Keratinocyte (primary cell): ENCODE measurements around the gene MX2. TPM values are rescaled to one million over a fixed set of nuclear protein-coding genes. Genes with fewer than 3 reads are reported as not detected.

Source experiments
- DNase-seq: peaks from one replicate; pipeline ENCODE4 v3.0.0-alpha.2; 2011; ENCODE audit warnings: low read depth, missing footprints, low spot score
- FAIRE-seq: peaks from 2 replicates; lab custom pipeline; 2011; peaks lifted over from hg19 to GRCh38; lab: Jason Lieb, UNC
- H2AFZ ChIP-seq: 2 replicates; pipeline ENCODE4 v1.6.0; 2012; ENCODE audit warnings: low read length, control low read depth, inconsistent platforms; ENCODE audit not compliant: control insufficient read depth
- H3K27ac ChIP-seq: 2 replicates; pipeline ENCODE4 v1.5.1; 2011; ENCODE audit warnings: low read length; ENCODE audit not compliant: control insufficient read depth, insufficient read depth
- H3K27me3 ChIP-seq: 3 replicates; pipeline ENCODE4 v1.6.0; 2011; ENCODE audit warnings: low read length; ENCODE audit not compliant: control insufficient read depth, insufficient read depth; ENCODE audit errors: extremely low read depth
- H3K36me3 ChIP-seq, 2 experiments: 2 replicates in 1 of 2; 3 replicates in 1 of 2; pipeline ENCODE4 v1.5.1; 2011; ENCODE audit warnings: low read length in 2 of 2, mild to moderate bottlenecking in 1 of 2; ENCODE audit not compliant: control insufficient read depth in 2 of 2, insufficient read depth in 2 of 2; ENCODE audit errors: extremely low read depth in 1 of 2
- H3K4me1 ChIP-seq: 3 replicates; pipeline ENCODE4 v1.5.1; 2011; ENCODE audit warnings: low read length; ENCODE audit not compliant: control insufficient read depth, insufficient read depth; ENCODE audit errors: extremely low read depth
- H3K4me2 ChIP-seq: 3 replicates; pipeline ENCODE4 v1.6.0; 2011; ENCODE audit warnings: low read depth, low read length; ENCODE audit not compliant: control insufficient read depth, insufficient read depth; ENCODE audit errors: extremely low read depth
- H3K4me3 ChIP-seq, 3 experiments: fragments of 200-600 bp in 1 of 3; sonication (generic) in 1 of 3; 2 replicates in 2 of 3; 3 replicates in 1 of 3; pipeline ENCODE4 v1.5.1; 2011 to 2016; ENCODE audit warnings: low read length in 3 of 3, mild to moderate bottlenecking in 3 of 3, control low read depth in 2 of 3, inconsistent platforms in 1 of 3, low read depth in 1 of 3, mixed read lengths in 1 of 3, mixed run types in 1 of 3, moderate library complexity in 1 of 3; ENCODE audit not compliant: control insufficient read depth in 2 of 3, insufficient read depth in 2 of 3; ENCODE audit errors: extremely low read depth in 1 of 3
- H3K79me2 ChIP-seq: 2 replicates; pipeline ENCODE4 v1.6.0; 2012; ENCODE audit warnings: low read length; ENCODE audit not compliant: control insufficient read depth, insufficient read depth
- H3K9ac ChIP-seq: 3 replicates; pipeline ENCODE4 v1.6.0; 2011; ENCODE audit warnings: low read length; ENCODE audit not compliant: control insufficient read depth, insufficient read depth; ENCODE audit errors: extremely low read depth
- H3K9me1 ChIP-seq: 3 replicates; pipeline ENCODE4 v1.6.0; 2011; ENCODE audit warnings: low read length; ENCODE audit not compliant: control insufficient read depth, insufficient read depth; ENCODE audit errors: extremely low read depth
- H3K9me3 ChIP-seq: 2 replicates; pipeline ENCODE4 v1.5.1; 2012; ENCODE audit warnings: low read depth, low read length; ENCODE audit not compliant: control insufficient read depth
- H4K20me1 ChIP-seq: 3 replicates; pipeline ENCODE4 v1.6.0; 2011; ENCODE audit warnings: low read length; ENCODE audit not compliant: control insufficient read depth, insufficient read depth; ENCODE audit errors: extremely low read depth
- EZH2 ChIP-seq: IDR thresholded peaks from one replicate; pipeline ENCODE4 v1.6.1; 2012; ENCODE audit warnings: inconsistent platforms, mild to moderate bottlenecking, low read length, moderate library complexity
- dilution Hi-C: fragments of 300-500 bp; cut with MboI; formaldehyde crosslinking; loops from one replicate; pipeline ENCODE4 v1.7.0; 2020; ENCODE audit warnings: low sequenced_read_pairs; ENCODE audit not compliant: extremely low pct_ligation_motif_present
- polyA plus RNA-seq, 5 experiments: library from polyadenylated mRNA; depleted of rRNA in 3 of 5; stranded (reverse) in 3 of 5; stranded (forward) in 1 of 5; unstranded in 1 of 5; fragments of >200 nt; gene quantifications; 1 replicate in 1 of 5; 2 replicates in 3 of 5; 3 replicates in 1 of 5; pipeline versions ENCODE4 v1.2.1 to v1.2.3, GENCODE V29; 2011 to 2012; ENCODE audit warnings: missing spikeins in 2 of 5, low read depth in 1 of 5, low replicate concordance in 1 of 5
- TF ChIP-seq, protein P1 (sequence below), 3 experiments: IDR thresholded peaks in 1 of 3; conservative IDR thresholded peaks in 1 of 3; optimal IDR thresholded peaks in 1 of 3; 2 replicates in 2 of 3; 3 replicates in 1 of 3; pipeline versions ENCODE3 to v1.5.1; 2011; ENCODE audit warnings: low read length in 3 of 3, mild to moderate bottlenecking in 3 of 3, moderate library complexity in 2 of 3, control low read depth in 1 of 3, inconsistent platforms in 1 of 3; ENCODE audit not compliant: insufficient read depth in 2 of 3; ENCODE audit errors: extremely low read depth in 1 of 3

MX2 gene
- polyA plus RNA-seq, 1 donor (not counting 4 experiments of a cell fraction or from before 2014, with no cell fraction given): 7.1 TPM

DNA sequence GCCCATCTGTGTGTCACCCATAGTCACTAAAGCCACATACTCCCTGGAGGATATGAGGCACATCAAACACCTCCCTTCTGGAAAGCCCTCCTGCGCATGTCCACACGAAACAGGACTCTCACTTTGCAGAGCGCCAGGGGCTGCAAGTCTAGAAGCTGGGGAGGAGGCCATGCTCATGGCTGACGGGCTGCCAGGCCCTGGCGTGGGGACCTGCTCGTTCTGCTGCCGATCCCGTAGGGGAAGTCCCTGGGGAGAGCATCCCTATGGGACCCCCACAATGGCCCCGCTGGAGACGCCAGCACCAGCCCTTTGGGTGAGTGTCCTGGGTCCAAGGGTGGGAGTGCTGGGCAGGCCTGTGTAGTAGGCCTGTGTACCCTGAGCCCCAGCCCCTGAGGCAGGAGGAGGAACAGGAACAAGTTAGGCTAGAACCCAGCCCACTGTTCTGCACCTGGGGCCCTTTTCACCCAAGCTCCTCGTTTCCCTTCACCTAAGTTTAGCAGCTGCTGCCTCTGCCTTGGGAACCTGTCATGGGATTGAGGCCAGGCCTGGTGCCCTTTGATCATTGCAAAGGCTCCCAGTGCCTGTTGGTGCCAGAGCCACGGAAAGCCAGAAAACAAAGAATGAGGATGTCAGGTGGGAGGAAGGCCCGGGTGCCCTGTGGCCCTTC is 35.3 kb upstream of the MX2 start:
- no peaks in the 10 kb centered on the region for H3K79me2 ChIP-seq
- no peaks in the 10 kb centered on the region for H4K20me1 ChIP-seq
- no peak overlapping the region for H2AFZ ChIP-seq
- DNase-seq (no peak), FAIRE-seq (no peak)
- H3K9me3 ChIP-seq: no peaks in the 10 kb centered on the region
- H3K27ac ChIP-seq: no peak overlapping the region
- H3K4me3 ChIP-seq: no peak overlapping the region
- H3K4me2 ChIP-seq: no peak overlapping the region
- no peak overlapping the region for H3K9ac ChIP-seq
- H3K36me3 ChIP-seq: no peaks in the 10 kb centered on the region
- H3K4me1 ChIP-seq: no peaks in the 10 kb centered on the region
- no peaks in the 10 kb centered on the region for H3K9me1 ChIP-seq
- dilution Hi-C loops: no loop called here
- TF ChIP-seq, protein P1, sequence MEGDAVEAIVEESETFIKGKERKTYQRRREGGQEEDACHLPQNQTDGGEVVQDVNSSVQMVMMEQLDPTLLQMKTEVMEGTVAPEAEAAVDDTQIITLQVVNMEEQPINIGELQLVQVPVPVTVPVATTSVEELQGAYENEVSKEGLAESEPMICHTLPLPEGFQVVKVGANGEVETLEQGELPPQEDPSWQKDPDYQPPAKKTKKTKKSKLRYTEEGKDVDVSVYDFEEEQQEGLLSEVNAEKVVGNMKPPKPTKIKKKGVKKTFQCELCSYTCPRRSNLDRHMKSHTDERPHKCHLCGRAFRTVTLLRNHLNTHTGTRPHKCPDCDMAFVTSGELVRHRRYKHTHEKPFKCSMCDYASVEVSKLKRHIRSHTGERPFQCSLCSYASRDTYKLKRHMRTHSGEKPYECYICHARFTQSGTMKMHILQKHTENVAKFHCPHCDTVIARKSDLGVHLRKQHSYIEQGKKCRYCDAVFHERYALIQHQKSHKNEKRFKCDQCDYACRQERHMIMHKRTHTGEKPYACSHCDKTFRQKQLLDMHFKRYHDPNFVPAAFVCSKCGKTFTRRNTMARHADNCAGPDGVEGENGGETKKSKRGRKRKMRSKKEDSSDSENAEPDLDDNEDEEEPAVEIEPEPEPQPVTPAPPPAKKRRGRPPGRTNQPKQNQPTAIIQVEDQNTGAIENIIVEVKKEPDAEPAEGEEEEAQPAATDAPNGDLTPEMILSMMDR (optimal IDR thresholded peaks at IDR 0.05 in 1 of 3, IDR thresholded peaks at IDR 0.05 in 1 of 3, conservative IDR thresholded peaks at IDR 0.05 in 1 of 3; ENCODE audit: extremely low read depth in 1 of 3, insufficient read depth in 2 of 3, low read length in 3 of 3): no peak
- TF ChIP-seq EZH2: no peak
- peaks cover 8% of the 10 kb centered on the region for H3K27me3 ChIP-seq

DNA sequence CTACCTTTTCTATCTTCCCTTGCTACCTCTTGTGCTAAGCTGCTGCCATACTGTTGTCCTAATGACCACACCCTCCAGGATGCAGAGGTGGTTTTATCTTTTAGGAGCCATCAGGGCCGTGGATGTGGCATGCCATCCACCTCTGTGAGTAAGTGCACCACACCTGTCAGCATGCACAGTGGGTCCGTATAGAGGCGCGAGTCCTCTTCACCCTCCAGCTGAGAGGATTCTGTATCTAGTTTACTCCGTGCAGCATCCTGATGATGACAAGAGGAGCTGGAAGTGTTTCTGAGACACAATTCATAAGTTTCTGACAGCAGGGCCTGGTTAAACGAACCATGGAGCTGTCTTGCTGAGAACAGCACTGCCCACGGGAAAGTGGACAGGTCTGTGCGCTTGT is 34.1 kb upstream of the MX2 start:
- TF ChIP-seq EZH2: no peak
- Histone ChIP-seq H4K20me1 (no peaks in the 10 kb centered on the region), H3K27ac (no peak overlapping the region), H3K9me1 (no peaks in the 10 kb centered on the region), H3K4me2 (no peak overlapping the region), H2AFZ (no peak overlapping the region), H3K79me2 (no peaks in the 10 kb centered on the region), H3K9me3 (no peaks in the 10 kb centered on the region), H3K9ac (no peak overlapping the region), H3K4me3 (no peak overlapping the region), H3K4me1 (no peaks in the 10 kb centered on the region), H3K27me3 (peaks cover 4% of the 10 kb centered on the region), H3K36me3 (no peaks in the 10 kb centered on the region)
- FAIRE-seq (no peak), DNase-seq (no peak)
- dilution Hi-C loops: no loop called here
